Lower lobe of right lung (tissue), 2 donors: ENCODE measurements around the gene LAMTOR5. TPM values are rescaled to one million over a fixed set of nuclear protein-coding genes. Genes with fewer than 3 reads are reported as not detected.
A peak's percentile ranks its signal among the peaks of the same experiment; 100 is the strongest.
"Not testable (repeated sequence)": the region's sequence is repeated elsewhere in the genome, so short reads cannot be mapped to it uniquely, and the experiment has no call there.

Experiments used
- ATAC-seq, 2 donors: fragments of 200-7000 bp; cut with Tn5 transposase; one replicate each; pipeline ENCODE4 v1.9.1; 2020 to 2022; ENCODE audit warnings: mild to moderate bottlenecking in 2 of 2, moderate library complexity in 2 of 2
- DNase-seq: peaks from one replicate; pipeline ENCODE4 v3.0.0-alpha.2; 2020
- H3K27ac ChIP-seq: fragments of 200-600 bp; one replicate; pipeline ENCODE4 v1.8.0; 2022
- H3K27me3 ChIP-seq: fragments of 200-600 bp; one replicate; pipeline ENCODE4 v1.8.0; 2022; ENCODE audit warnings: low read depth
- H3K36me3 ChIP-seq: fragments of 200-600 bp; one replicate; pipeline ENCODE4 v1.8.0; 2022; ENCODE audit warnings: mild to moderate bottlenecking
- H3K4me1 ChIP-seq: fragments of 200-600 bp; one replicate; pipeline ENCODE4 v1.8.0; 2022
- H3K4me3 ChIP-seq: fragments of 200-600 bp; one replicate; pipeline ENCODE4 v1.8.0; 2022; ENCODE audit warnings: mild to moderate bottlenecking
- H3K9me3 ChIP-seq: fragments of 200-600 bp; one replicate; pipeline ENCODE4 v1.8.0; 2022
- intact Hi-C: fragments of 100-400 bp; cut with DNase I; formaldehyde crosslinking; loops from one replicate; pipeline ENCODE4 v1.11.0; 2022
- total RNA-seq: library from RNA; stranded (reverse); fragmentation: NEBNext Ultra II Directional; extraction: Animal tissue kit (Norgen Biotek cat#: 25700); gene quantifications from one replicate; pipeline ENCODE4 v1.2.1, GENCODE V29; 2021
- TF ChIP-seq, protein P1 (sequence below): fragments of 200-600 bp; IDR thresholded peaks from one replicate; pipeline ENCODE4 v1.8.0; 2022; ENCODE audit warnings: antibody characterized with exemption, mild to moderate bottlenecking
- donor health status: DM: no; HTN: yes; CAD: no; lungs with severe emphysema.

LAMTOR5 gene
- total RNA-seq, 1 donor from 2014 or later, result 121 TPM

DNA sequence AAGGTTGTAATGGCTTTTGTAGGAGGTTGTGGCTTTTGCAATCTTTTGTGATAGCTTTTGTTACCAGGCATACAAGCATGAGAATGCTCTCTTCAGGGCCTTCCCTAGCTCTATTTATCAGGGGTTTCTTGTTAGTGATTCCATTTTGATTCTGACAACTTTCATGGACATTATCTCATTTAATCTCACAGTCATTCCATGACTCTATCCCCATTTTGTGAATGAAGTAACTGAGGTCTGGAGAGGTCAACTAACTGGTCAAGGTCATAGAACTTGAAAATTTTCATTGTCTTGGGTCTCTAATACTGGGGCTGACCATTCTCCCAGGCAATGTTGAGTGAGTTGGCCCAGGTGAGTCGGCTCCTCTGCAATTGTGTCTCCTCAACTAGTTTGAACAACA lies 11.2 kb upstream of the LAMTOR5 start:
- no peaks in the 10 kb centered on the region for H3K27me3 ChIP-seq

DNA sequence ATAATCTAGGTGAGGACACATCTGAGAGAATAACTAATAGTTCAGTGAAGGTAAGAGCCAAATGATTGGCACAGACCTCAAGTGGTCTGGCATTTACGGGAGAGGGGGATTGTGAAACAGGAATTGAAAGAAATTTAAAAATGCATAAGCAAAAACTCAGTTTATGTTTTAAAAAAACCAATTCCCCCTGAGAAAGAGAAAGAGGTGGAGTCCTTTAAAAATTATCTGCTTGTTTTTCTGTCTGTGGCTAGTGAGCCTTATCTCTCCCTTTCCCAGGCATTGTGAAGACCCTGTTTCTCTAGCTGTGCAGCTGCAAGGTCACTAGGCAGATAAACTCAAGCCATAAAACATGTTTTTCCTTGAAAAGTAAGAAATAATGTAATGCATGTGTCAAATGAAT lies 5.6 kb upstream of the LAMTOR5 start:
- not testable (repeated sequence) for DNase-seq, H3K27ac ChIP-seq, H3K9me3 ChIP-seq, H3K27me3 ChIP-seq, H3K4me3 ChIP-seq, H3K36me3 ChIP-seq
- ATAC-seq, result peak in 1 of 2 donors; percentile 25
- intact Hi-C loops, result loop anchor here (5.0 kb wide), 1 partner anchor 49 kb away; no protein-coding TSS in a partner anchor
- peaks cover 12% of the 10 kb centered on the region for H3K4me1 ChIP-seq

More for the DNA sequence above, 11.2 kb upstream of the LAMTOR5 start:
- no peaks in the 10 kb centered on the region for H3K36me3 ChIP-seq
- no peak overlapping the region for H3K4me3 ChIP-seq
- TF ChIP-seq, protein P1, sequence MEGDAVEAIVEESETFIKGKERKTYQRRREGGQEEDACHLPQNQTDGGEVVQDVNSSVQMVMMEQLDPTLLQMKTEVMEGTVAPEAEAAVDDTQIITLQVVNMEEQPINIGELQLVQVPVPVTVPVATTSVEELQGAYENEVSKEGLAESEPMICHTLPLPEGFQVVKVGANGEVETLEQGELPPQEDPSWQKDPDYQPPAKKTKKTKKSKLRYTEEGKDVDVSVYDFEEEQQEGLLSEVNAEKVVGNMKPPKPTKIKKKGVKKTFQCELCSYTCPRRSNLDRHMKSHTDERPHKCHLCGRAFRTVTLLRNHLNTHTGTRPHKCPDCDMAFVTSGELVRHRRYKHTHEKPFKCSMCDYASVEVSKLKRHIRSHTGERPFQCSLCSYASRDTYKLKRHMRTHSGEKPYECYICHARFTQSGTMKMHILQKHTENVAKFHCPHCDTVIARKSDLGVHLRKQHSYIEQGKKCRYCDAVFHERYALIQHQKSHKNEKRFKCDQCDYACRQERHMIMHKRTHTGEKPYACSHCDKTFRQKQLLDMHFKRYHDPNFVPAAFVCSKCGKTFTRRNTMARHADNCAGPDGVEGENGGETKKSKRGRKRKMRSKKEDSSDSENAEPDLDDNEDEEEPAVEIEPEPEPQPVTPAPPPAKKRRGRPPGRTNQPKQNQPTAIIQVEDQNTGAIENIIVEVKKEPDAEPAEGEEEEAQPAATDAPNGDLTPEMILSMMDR, result no peak
- no peak for DNase-seq
- H3K27ac ChIP-seq, result no peak overlapping the region
- ATAC-seq, result no peak
- intact Hi-C loops, result no loop called here
- H3K4me1 ChIP-seq, result no peaks in the 10 kb centered on the region
- H3K9me3 ChIP-seq, result no peaks in the 10 kb centered on the region

DNA sequence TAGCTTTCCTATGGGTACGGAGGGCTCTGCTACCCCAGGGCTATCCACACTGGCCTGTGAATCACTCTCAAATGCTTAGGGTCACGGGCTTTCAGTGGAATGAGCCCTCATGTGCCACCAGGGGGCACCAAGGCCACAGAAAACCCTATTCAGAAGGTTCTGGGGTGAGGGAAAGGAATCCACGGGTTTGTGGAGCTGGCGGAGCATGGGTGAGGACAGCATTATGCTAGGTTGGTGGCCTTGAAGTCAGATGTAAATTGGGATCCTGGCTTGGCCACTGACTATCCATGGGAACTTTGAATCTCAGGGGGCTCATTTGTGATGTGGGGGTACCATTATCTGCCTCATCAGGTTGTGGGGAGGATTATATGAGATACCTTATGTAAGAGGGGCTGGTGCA lies 5.1 kb upstream of the LAMTOR5 start:
- Histone ChIP-seq H3K36me3 (no peaks in the 10 kb centered on the region), H3K27ac (no peak overlapping the region), H3K9me3 (no peaks in the 10 kb centered on the region), H3K27me3 (no peaks in the 10 kb centered on the region), H3K4me3 (no peak overlapping the region), H3K4me1 (peaks cover 13% of the 10 kb centered on the region)
- ATAC-seq, result peak; percentile 83
- intact Hi-C loops, result loop anchor here (5.0 kb wide), 1 partner anchor 50 kb away; no protein-coding TSS in a partner anchor
- TF ChIP-seq, protein P1, result peak; percentile 83
- DNase-seq, result peak; percentile 75

DNA sequence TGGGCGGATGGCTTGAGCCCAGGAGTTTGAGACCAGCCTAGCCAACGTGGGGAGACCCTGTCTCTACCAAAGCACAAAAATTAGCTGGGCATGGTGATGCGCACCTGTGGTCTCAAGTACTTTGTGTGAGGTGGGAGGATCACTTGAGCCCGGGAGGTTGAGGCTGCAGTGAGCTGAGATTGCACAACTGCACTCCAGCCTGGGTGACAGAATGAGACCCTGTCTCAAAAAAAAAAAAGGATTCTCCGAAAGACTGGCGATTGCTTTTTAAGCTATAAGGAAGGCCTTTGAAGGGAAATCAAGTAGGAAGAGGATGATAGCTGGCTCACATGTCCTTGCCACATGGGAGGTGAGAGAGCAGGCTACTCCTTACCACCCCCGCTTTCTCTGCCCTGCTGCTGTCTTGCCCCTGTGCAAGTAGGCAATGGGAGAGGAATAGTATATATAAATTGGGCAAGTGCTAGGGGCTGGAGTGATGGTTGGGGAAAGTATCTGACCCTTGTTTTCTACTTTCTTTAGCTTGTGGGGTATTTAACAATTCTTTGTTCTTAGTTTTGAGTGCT lies 3.8 kb upstream of the LAMTOR5 start:
- TF ChIP-seq, protein P1, result no peak
- intact Hi-C loops, result loop anchor here (5.0 kb wide), 1 partner anchor 51 kb away; no protein-coding TSS in a partner anchor
- Histone ChIP-seq H3K9me3 (no peaks in the 10 kb centered on the region), H3K36me3 (no peaks in the 10 kb centered on the region), H3K4me3 (no peak overlapping the region), H3K27me3 (no peaks in the 10 kb centered on the region), H3K4me1 (peaks cover 18% of the 10 kb centered on the region), H3K27ac (no peak overlapping the region)
- DNase-seq, result no peak
- no peak for ATAC-seq

DNA sequence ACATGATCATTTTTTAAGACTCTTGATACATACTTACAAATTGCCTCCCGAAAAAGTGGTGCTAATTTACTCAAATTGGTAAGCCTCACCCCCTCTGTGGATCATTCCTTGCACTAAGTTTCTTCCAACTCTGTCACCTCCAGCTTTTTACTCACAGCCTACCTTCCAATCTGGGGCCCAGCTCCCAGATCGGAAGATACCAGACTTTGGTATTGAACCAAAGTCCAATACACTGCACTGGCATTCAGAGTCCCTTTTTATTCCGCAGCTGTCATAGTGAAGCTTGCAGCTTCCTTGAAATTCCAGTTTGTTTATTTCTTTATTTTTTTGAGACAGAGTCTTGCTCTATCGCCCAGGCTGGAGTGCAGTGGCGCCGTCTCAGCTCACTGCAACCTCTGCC lies 1.8 kb upstream of the LAMTOR5 start:
- Histone ChIP-seq H3K4me3 (no peak overlapping the region), H3K27ac (no peak overlapping the region), H3K36me3 (peaks cover 18% of the 10 kb centered on the region), H3K27me3 (no peaks in the 10 kb centered on the region), H3K9me3 (no peaks in the 10 kb centered on the region), H3K4me1 (peaks cover 28% of the 10 kb centered on the region)
- TF ChIP-seq, protein P1, result no peak
- ATAC-seq, result no peak
- no peak for DNase-seq
- intact Hi-C loops, result no loop called here

DNA sequence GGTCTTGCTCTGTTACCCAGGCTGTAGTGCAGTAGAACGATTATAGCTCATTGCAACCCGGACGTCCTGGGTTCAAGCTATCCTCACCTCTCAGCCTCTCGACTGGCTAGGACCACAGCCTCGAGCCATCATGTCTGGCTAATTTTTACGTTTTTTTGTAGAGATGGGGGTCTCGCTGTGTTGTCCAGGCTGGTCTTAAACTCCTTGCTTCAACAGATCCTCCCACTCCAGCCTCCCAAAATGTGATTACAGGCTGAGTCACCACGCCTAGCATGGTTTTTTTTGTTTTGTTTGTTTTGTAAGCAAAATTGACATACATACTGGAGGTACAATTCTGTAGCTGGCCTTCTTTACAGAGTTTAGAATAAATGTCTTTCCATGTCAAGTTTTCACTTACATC lies 994 bp upstream of the LAMTOR5 start:
- H3K27ac ChIP-seq, result no peak overlapping the region
- H3K27me3 ChIP-seq, result no peaks in the 10 kb centered on the region
- no peaks in the 10 kb centered on the region for H3K9me3 ChIP-seq
- peak overlapping the region; percentile 72 for H3K4me3 ChIP-seq
- peaks cover 26% of the 10 kb centered on the region for H3K36me3 ChIP-seq
- ATAC-seq (no peak), DNase-seq (no peak)
- peaks cover 28% of the 10 kb centered on the region for H3K4me1 ChIP-seq
- TF ChIP-seq, protein P1, result no peak
- intact Hi-C loops, result no loop called here

DNA sequence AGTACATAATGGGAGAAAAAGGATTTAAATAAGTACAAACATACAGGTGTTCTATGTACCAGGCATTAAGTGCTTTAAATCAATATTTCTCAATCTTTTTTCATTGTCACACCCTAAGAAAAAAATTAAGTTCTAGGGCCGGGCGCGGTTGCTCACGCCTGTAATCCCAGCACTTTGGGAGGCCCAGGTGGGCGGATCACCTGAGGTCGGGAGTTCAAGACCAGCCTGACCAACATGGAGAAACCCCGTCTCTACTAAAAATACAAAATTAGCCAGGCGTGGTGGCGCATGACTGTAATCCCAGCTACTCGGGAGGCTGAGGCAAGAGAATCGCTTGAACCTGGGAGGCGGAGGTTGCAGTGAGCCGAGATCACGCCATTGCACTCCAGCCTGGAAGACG lies 1.1 kb downstream of the LAMTOR5 start:
- intact Hi-C loops, ATAC-seq, DNase-seq, H3K9me3 ChIP-seq, H3K27me3 ChIP-seq: not testable (repeated sequence)
- Histone ChIP-seq H3K4me1 (peaks cover 22% of the 10 kb centered on the region), H3K27ac (peak overlapping the region; percentile 90), H3K4me3 (peak overlapping the region; percentile 72), H3K36me3 (peaks cover 47% of the 10 kb centered on the region)
